Subcutaneous adipose tissue (tissue), 4 donors: ENCODE data around the gene MTFR2. TPM values are rescaled to one million over a fixed set of nuclear protein-coding genes. Genes with fewer than 3 reads are reported as not detected.

ENCODE experiments used
- total RNA-seq, 4 donors: library from RNA; depleted of rRNA; stranded (reverse); fragments of >200 nt; gene quantifications; one replicate each; pipeline ENCODE4 v1.1.0, GENCODE V29; 2016
- TF ChIP-seq, protein P1 (sequence below): fragments of 450-650 bp; IDR thresholded peaks from one replicate; pipeline ENCODE4 v1.5.1; 2016; ENCODE audit warnings: low read depth, mild to moderate bottlenecking, control low read depth, antibody characterized with exemption, moderate library complexity

Gene MTFR2
- total RNA-seq, 4 donors from 2014 or later = 0.88 to 5.1 (median 1.5) TPM

DNA sequence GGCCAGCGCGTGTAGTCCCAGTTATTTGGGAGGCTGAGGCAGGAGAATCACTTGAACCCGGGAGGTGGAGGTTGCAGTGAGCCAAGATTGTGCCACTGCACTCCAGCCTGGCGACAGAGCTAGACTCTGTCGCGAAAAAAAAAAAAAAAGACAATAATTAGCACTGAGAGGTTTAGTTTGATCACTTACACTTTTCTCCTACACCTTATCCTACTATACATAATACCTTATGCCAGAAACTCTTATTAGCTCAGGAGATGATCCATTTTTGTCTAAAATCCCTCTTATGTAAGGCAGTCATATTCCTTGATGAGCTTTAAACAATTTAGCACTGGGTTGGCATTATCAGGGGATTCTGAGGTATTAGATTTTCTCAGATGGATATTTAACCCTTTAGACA, 3.6 kb upstream of the MTFR2 start:
- TF ChIP-seq, protein P1, sequence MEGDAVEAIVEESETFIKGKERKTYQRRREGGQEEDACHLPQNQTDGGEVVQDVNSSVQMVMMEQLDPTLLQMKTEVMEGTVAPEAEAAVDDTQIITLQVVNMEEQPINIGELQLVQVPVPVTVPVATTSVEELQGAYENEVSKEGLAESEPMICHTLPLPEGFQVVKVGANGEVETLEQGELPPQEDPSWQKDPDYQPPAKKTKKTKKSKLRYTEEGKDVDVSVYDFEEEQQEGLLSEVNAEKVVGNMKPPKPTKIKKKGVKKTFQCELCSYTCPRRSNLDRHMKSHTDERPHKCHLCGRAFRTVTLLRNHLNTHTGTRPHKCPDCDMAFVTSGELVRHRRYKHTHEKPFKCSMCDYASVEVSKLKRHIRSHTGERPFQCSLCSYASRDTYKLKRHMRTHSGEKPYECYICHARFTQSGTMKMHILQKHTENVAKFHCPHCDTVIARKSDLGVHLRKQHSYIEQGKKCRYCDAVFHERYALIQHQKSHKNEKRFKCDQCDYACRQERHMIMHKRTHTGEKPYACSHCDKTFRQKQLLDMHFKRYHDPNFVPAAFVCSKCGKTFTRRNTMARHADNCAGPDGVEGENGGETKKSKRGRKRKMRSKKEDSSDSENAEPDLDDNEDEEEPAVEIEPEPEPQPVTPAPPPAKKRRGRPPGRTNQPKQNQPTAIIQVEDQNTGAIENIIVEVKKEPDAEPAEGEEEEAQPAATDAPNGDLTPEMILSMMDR = no peak

DNA sequence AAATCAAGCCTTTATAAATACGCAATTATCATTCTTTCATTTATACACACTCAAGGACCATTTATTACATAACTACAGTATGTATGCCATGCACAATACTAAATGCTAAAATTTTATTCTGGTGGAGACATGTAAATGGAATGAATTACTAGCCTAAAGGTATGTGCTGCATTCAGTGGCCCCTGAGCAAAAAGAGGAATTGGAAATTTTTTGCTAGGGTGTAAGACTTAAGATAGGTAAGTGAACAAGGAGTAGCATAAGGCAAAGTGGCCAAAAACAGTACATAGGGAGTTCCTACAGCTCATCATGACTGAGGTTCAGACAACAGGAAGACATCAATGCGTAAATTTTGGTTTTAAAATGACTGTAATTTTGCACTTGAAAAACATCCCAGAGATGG, 2.3 kb upstream of the MTFR2 start:
- TF ChIP-seq, protein P1 = no peak

DNA sequence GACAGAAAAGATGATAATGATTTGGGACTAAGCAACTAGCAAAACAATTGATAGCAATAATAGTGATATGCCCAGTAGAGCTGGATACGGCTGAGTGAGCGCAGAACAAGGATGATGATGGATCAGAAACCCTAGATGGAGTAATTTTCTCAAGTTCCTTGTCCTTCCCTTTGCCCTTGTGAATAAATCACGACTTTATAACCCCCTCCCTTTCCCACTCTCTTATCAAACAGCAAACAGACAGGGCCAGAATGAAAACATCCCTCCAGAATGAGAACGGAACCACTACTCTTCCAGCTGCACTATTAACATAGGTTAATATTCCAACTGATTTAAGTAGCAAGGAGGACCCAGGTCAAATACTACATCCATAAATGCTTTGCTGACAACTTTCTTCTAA, 1.3 kb upstream of the MTFR2 start:
- TF ChIP-seq, protein P1 = no peak

DNA sequence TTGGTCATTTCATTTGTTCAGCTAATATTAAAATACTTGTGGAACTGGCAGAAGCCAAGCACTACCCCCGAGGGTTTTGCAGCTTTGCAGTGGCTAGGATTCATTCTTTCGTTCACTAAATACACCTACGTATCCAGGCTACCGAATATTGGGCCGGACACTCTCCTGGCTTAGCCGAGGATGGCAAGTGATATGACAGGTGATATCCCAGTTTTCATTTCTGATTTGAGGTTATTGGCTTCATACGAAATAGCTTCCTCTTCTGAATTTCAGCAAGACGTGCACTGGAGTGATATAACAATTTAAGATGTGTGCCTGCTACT, 536 bp upstream of the MTFR2 start:
- TF ChIP-seq, protein P1 = no peak

DNA sequence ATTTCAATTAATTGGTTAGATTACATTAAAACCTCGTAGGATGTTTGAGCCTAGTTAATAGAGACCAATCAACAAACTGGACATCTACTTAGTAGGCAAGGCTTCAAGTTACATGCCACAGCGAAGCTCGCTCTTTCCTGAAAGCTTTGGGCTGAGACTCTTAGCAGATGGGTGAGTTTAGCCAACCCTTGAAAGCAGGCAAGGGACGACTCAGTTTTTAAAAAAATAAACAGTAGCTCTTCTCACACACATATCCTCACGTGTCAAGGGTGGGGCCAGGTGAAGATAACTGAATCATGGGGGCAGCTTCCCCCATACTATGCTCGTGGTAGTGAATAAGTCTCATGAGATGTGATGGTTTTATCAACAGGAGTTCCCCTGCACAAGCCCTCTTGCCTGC, 775 bp downstream of the MTFR2 start:
- TF ChIP-seq, protein P1 = no peak

DNA sequence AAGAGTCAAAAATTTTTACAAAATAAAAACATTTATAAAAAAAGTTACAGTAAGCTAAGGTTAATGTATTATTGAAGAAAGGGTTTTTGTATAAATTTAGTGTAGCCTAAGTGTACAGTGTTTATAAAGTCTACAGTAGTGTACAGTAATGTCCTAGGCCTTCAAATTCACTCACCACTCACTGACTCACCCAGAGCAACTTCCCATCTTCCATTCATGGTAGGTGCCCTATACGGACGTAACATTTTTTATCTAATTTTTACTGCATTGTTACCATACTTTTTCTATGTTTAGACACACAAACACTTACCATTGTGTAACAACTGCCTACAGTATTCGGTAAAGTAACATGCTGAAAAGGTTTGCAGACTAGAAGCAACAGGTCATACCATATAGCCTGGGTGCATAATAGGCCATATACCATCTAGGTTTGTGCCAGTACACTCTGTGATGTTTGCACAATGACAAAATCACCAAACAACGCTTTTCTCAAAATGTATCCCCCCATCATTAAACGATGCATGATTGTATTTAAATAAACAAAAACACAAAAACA, 6.0 kb downstream of the MTFR2 start:
- TF ChIP-seq, protein P1 = no peak

DNA sequence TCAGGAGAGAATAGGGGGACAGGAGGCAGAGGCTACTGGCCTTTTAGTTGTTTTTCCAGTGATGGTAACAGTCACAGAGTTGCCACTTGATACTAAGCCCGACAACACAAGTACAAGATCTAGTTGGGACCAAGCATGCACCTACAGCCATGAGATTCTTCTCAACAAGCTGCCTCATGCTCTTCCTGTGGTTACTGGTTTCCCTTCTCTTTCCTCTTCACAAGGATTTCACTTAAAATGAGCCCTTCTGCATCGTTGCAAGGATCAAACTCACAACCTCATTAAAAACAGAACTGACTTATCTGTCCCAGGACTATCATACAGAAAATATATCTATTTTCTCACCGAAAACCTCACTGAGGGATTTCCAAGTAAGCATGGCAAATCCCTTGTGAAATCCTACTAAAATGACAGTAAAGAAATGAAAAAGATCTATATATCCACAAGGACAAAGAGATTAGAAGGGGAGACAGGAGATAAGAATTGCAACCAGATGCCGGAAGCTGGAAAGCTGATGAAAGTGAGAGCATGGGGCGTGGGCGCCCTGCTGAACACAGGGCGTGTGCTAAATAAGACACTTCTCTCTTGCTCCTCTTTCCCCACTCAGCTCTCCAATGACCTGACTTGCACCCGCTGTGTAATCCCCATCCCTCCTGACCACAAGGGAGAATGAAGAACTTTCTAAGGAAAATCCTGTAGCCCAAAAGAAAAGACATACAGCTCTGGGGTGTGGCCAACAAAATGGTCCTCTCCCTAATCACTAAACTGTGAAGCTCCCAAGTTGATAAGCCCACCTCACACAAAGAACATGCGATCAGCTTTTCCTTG, 13.4 kb downstream of the MTFR2 start:
- TF ChIP-seq, protein P1 = no peak
